ENCODE results near the gene RPS19. TPM values are rescaled to one million over a fixed set of nuclear protein-coding genes. Genes with fewer than 3 reads are reported as not detected.

RPS19 gene
- total and polyA plus RNA-seq, 8 donors, result 939 to 2,267 (median 1,289) TPM

DNA sequence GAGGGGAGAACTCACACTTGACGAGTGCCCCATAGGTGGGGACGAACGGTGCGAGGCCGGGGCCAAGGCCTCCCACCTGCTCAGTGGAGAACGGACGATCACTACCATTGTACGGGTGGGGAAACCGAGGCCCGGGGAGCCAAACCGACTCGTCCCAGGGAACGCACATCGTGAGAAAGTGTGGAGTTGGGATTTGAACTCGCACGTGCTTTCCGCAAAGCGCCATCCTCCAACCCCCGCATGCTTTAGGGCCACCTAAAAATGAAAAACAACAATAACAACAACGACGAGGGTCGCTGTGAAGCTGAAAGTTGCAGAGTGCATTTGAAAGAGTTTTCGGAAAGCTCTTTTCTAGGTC is 23.4 kb downstream of the RPS19 start:
- no peaks in the 10 kb centered on the region for H3K9me3 ChIP-seq
- H3K27me3 ChIP-seq, result no peaks in the 10 kb centered on the region
- peaks cover 10 to 21% (median 13%) of the 10 kb centered on the region in 3 donors for H3K4me1 ChIP-seq
- FAIRE-seq (no peak), DNase-seq (no peak), ATAC-seq (peak in 1 of 4 donors; percentile 2)
- 1% methylated on average over 23 of the region's 23 CpGs for WGBS, 2 donors
- H3K27ac ChIP-seq, result peak overlapping the region; percentile 48 to 76 (median 64)
- TF ChIP-seq, protein P1, sequence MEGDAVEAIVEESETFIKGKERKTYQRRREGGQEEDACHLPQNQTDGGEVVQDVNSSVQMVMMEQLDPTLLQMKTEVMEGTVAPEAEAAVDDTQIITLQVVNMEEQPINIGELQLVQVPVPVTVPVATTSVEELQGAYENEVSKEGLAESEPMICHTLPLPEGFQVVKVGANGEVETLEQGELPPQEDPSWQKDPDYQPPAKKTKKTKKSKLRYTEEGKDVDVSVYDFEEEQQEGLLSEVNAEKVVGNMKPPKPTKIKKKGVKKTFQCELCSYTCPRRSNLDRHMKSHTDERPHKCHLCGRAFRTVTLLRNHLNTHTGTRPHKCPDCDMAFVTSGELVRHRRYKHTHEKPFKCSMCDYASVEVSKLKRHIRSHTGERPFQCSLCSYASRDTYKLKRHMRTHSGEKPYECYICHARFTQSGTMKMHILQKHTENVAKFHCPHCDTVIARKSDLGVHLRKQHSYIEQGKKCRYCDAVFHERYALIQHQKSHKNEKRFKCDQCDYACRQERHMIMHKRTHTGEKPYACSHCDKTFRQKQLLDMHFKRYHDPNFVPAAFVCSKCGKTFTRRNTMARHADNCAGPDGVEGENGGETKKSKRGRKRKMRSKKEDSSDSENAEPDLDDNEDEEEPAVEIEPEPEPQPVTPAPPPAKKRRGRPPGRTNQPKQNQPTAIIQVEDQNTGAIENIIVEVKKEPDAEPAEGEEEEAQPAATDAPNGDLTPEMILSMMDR (IDR thresholded peaks at IDR 0.05), result no peak
- intact Hi-C loops (cut with DNase I), result no loop called here
- H3K36me3 ChIP-seq, result no peaks in the 10 kb centered on the region
- H3K4me3 ChIP-seq, result peak overlapping the region; percentile 62 to 95 (median 87)

DNA sequence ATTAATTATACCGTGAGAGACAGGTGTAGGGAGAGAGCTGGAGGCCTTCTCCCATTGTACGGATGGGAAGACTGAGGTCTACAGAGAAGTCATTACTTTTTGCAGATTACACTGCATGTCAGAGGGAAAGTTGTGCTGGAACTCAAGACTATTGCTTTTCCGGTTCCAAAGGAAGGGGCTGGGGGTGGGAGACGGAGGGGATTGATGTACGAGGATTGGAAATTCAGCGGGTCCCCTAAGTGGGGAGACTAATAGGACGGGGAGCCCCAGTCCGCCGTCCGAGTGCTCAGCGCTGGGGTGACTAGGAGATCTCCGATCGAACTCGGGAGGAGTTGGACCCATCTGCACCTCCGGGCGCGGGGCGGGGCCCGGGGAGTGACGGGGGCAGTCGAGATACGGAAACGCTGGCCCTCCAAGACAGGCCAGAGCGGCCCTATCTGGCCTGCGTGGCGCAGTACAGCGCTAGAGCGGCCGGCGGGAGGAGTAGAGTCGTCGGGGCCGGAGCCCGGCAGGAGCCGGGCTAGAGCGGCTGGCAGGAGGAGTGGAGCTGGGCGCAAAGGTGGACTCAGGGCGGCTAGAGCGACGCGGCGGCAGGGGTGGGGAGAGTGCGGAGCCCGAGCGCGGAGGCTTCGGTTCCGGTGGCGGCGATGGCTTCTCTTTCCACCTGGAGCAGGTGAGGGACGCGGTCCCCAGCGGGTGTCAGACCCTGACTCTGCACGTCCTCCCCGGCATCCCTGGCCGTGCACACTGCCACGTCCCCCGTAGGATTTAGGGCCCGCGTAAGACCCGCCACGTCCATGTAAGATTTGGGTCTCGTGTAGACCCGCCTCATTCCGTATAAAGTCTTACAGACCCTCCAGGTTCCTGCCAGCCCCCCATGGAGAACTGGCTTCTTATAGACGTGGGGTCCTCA is 24.0 kb downstream of the RPS19 start:
- H3K36me3 ChIP-seq, result peaks cover 0 to 5% (median 0%) of the 10 kb centered on the region in 3 donors
- H3K9me3 ChIP-seq, result no peaks in the 10 kb centered on the region
- FAIRE-seq (peak; percentile 56), ATAC-seq (peak; percentile 93 to 97 (median 94)), DNase-seq (peak; percentile 95 to 99 (median 96))
- intact Hi-C loops (cut with DNase I), result no loop called here
- TF ChIP-seq, protein P1 (IDR thresholded peaks at IDR 0.05), result no peak
- peak overlapping the region; percentile 25 to 76 (median 64) for H3K27ac ChIP-seq
- no peaks in the 10 kb centered on the region for H3K27me3 ChIP-seq
- 1% methylated on average over 64 to 66 of the region's 66 CpGs for WGBS, 2 donors
- H3K4me1 ChIP-seq, result peaks cover 10 to 21% (median 13%) of the 10 kb centered on the region in 3 donors
- peak overlapping the region; percentile 62 to 95 (median 87) for H3K4me3 ChIP-seq

DNA sequence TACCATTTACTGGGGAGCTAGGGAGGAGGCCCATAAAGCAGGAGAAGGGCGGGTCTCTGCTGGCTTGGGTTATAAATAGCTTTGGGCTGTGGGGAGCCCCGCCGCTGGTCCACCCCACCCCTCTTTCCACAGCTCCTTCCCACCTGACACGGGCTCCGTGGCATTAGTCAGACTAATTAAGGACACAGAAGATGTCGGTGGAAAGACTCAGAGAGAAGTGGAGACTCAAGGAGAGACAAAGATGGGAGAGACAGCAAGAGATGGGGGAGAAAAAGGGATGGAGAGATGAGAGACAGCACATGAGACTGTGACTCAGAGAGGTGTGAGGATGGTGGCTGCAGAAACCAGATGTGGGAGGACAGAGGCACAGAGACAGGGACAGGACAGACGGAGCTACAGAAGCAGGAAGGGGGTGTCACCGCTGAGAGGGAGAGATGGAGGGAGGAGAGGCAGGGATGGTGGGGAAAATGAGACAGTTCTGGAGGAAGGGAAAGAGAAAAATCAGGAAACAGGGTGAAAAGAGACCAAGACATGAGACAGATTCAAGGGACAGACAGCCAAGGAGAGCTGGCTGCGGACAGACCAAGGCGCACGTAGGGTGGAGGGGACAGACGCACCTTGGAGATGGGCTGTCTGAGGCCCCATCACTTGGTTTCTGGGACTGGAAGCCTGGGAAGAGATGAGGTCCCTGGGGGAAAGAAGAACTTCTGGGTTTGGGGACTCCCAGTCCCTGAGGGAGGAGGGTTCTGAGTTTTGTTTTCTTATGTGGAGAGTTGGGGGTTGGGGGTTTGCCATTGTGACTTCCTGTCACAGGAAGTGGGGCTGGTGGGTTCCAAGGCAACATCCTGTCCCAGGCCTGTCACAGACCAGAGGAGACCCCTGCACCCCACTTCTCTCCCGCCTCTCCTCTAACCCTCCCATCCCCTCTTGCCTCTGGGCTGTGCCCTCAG is 27.0 kb downstream of the RPS19 start:
- WGBS, 2 donors, result 66 to 67% methylated on average over 12 to 13 of the region's 13 CpGs
- ATAC-seq (no peak), FAIRE-seq (no peak), DNase-seq (no peak)
- peaks cover 10 to 21% (median 13%) of the 10 kb centered on the region in 3 donors for H3K4me1 ChIP-seq
- H3K4me3 ChIP-seq, result no peak overlapping the region
- no peaks in the 10 kb centered on the region for H3K27me3 ChIP-seq
- H3K9me3 ChIP-seq, result no peaks in the 10 kb centered on the region
- peak overlapping the region in 2 of 4 donors; percentile 57 for H3K27ac ChIP-seq
- intact Hi-C loops (cut with DNase I), result no loop called here
- TF ChIP-seq, protein P1 (IDR thresholded peaks at IDR 0.05), result no peak
- H3K36me3 ChIP-seq, result peaks cover 0 to 11% (median 1%) of the 10 kb centered on the region in 3 donors

DNA sequence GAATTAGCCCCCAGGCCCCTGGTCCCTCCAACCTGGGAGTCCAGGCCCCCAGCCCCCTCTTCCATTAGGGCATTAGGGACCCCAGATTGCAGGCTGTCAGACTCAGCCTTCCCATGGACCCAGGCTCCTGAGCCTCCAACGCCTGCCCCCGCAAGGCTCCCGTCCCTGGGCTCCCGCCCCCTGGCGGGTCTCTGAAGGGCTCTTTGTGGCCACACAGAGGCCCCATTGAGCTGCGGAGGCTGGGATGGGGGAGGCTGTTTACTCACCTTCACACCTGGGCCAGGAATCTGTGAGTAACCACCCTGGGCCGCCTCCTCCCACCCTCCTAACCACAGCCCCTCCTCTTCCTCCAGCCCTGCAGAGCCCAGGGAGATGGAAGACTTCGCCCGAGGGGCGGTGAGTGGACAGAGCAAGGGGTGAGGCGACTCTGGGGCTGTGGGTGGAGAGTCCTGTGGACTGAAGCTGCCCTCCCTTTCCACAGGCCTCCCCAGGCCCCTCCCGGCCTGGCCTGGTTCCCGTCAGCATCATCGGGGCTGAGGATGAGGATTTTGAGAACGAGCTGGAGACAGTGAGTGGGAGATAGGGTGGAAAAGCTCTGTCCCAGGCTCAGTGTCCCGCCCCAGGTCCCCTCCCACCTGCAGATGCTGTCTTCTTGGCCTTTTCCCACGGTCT is 27.8 kb downstream of the RPS19 start:
- peaks cover 10 to 21% (median 13%) of the 10 kb centered on the region in 3 donors for H3K4me1 ChIP-seq
- H3K9me3 ChIP-seq, result no peaks in the 10 kb centered on the region
- peak overlapping the region in 2 of 4 donors; percentile 57 for H3K27ac ChIP-seq
- TF ChIP-seq, protein P1 (IDR thresholded peaks at IDR 0.05), result no peak
- peaks cover 0 to 19% (median 4%) of the 10 kb centered on the region in 3 donors for H3K36me3 ChIP-seq
- intact Hi-C loops (cut with DNase I), result no loop called here
- FAIRE-seq (no peak), DNase-seq (peak in 5 of 6 donors; percentile 61 to 69 (median 65)), ATAC-seq (peak in 3 of 4 donors; percentile 30 to 46 (median 36))
- 48 to 50% methylated on average over 16 to 17 of the region's 17 CpGs for WGBS, 2 donors
- H3K27me3 ChIP-seq, result no peaks in the 10 kb centered on the region
- H3K4me3 ChIP-seq, result no peak overlapping the region
